ENCODE data around the gene FLYWCH2. TPM values are rescaled to one million over a fixed set of nuclear protein-coding genes. Genes with fewer than 3 reads are reported as not detected.
A peak's percentile ranks its signal among the peaks of the same experiment; 100 is the strongest.
"Not testable (repeated sequence)": the region's sequence is repeated elsewhere in the genome, so short reads cannot be mapped to it uniquely, and the experiment has no call there.

The FLYWCH2 gene
- total and polyA plus RNA-seq, 2 of the 8 experiments (the other 6 are each of a cell fraction or from before 2014, with no cell fraction given): 16.4 to 30.7 TPM

- TF ChIP-seq JUND (IDR thresholded peaks at IDR 0.05; ENCODE audit: low read length) (0 out of 2 replicates have a peak, but pooled peaks have one; percentile 40), CTCF (IDR thresholded peaks at IDR 0.05; ENCODE audit: control extremely low read depth in 1 of 3, insufficient read depth in 1 of 3, low read depth in 1 of 3, low read length in 3 of 3) (peak; percentile 46 to 63 (median 61)), SIN3A (conservative IDR thresholded peaks at IDR 0.05 in 1 of 2, IDR thresholded peaks at IDR 0.05 in 1 of 2; ENCODE audit: low read depth in 1 of 2, low read length in 2 of 2) (peak in 1 of 2 experiments; percentile 64; a peak in 1 of 4 replicates), RAD21 (IDR thresholded peaks at IDR 0.05 in 1 of 2, conservative IDR thresholded peaks at IDR 0.05 in 1 of 2; ENCODE audit: low read depth in 2 of 2, low read length in 2 of 2) (peak; percentile 28 to 43; a peak in 3 of 4 replicates), CREB1 (IDR thresholded peaks at IDR 0.05) (peak; percentile 49; the same call in 1 of the 2 replicates)
- WGBS, 2 experiments (ENCODE audit: extremely low coverage in 1 of 2, insufficient coverage in 1 of 2, insufficient read length in 1 of 2, insufficient replicate concordance in 2 of 2, low coverage in 1 of 2, low lambda C conversion rate in 2 of 2, missing lambda C conversion rate in 1 of 2): 37% methylated on average over 15 of the region's 17 CpGs; no CpG with 5 or more reads in 1 of the 2 experiments
- DNase-seq (ENCODE audit: low read depth in 1 of 2, low spot score in 2 of 2): peak in 1 of 2 experiments; percentile 67
- not testable (repeated sequence) for H3K23me2 ChIP-seq (ENCODE audit: low read depth, low read length); H2AFZ ChIP-seq (ENCODE audit: low read length); H2AK5ac ChIP-seq (ENCODE audit: low read depth, low read length); H3K14ac ChIP-seq (ENCODE audit: insufficient read length); H3K27ac ChIP-seq (ENCODE audit: low read depth, low read length); H3K4me2 ChIP-seq (ENCODE audit: insufficient read depth in 1 of 2, low read depth in 2 of 2, low read length in 2 of 2); H3K9me3 ChIP-seq (ENCODE audit: insufficient read depth in 2 of 2, low read depth in 1 of 2, low read length in 1 of 2); H2BK5ac ChIP-seq (ENCODE audit: low read depth, low read length); H3K4ac ChIP-seq (replicated peaks; ENCODE audit: insufficient read length, low read depth, low read length); H3K36me3 ChIP-seq (ENCODE audit: control insufficient read depth in 2 of 4, insufficient read depth in 4 of 4, low read length in 3 of 4); H2BK12ac ChIP-seq (ENCODE audit: low read depth, low read length); H3K79me1 ChIP-seq (ENCODE audit: low read depth, low read length); H3K56ac ChIP-seq (replicated peaks; ENCODE audit: insufficient read length, low read depth, low read length); H3K18ac ChIP-seq (ENCODE audit: extremely low read depth, low read length); H4K91ac ChIP-seq (replicated peaks; ENCODE audit: insufficient read length, low read length); H3K27me3 ChIP-seq (replicated peaks in 1 of 4; ENCODE audit: control insufficient read depth in 3 of 4, extremely low read depth in 1 of 4, insufficient read depth in 3 of 4, low read length in 3 of 4); H3K4me1 ChIP-seq (replicated peaks in 1 of 4; ENCODE audit: control insufficient read depth in 3 of 4, insufficient read depth in 4 of 4, low read length in 3 of 4); H2BK20ac ChIP-seq (ENCODE audit: low read length); H3K79me2 ChIP-seq (ENCODE audit: control insufficient read depth in 1 of 2, insufficient read depth in 2 of 2, low read length in 2 of 2); H2BK120ac ChIP-seq (replicated peaks; ENCODE audit: low read depth, low read length); H4K8ac ChIP-seq (ENCODE audit: extremely low read depth, insufficient read depth, low read length); H2BK15ac ChIP-seq (ENCODE audit: low read length); FAIRE-seq; H3K23ac ChIP-seq (ENCODE audit: insufficient read length); H3K9ac ChIP-seq (replicated peaks in 1 of 4; ENCODE audit: extremely low read depth in 1 of 4, low read depth in 3 of 4, low read length in 3 of 4); H3K4me3 ChIP-seq (ENCODE audit: extremely low read depth in 1 of 4, insufficient read depth in 2 of 4, low read depth in 3 of 4, low read length in 4 of 4); H4K5ac ChIP-seq (ENCODE audit: insufficient read length, low read depth, low read length); H4K20me1 ChIP-seq (replicated peaks in 1 of 2; ENCODE audit: control insufficient read depth in 1 of 2, insufficient read depth in 2 of 2, low read length in 2 of 2)
- CTCF ChIA-PET (ENCODE audit: partially characterized antibody): interaction anchor here (0.6 to 3.6 kb wide), 21 partner anchors 8 to 116 kb away, joined by 3 to 29 read pairs (median 4); partner anchors contain the start of gene FLYWCH2
- POLR2A ChIA-PET (ENCODE audit: partially characterized antibody): interaction anchor here (0.7 to 2.6 kb wide), 5 partner anchors 9 to 67 kb away, joined by 3 to 11 read pairs (median 3); partner anchors contain the start of gene FLYWCH2
Observed at GRCh38 chr16:2907084-2907753, 24.2 kb downstream of the FLYWCH2 start.
